GM19035 (cell line): Measurements from ENCODE around the gene NKIRAS2.

Experiments
- ATAC-seq: cut with Tn5 transposase; IDR thresholded peaks from one replicate; pipeline ENCODE4 v1.9.1; 2021; ENCODE audit not compliant: unreplicated experiment

Gene NKIRAS2

DNA sequence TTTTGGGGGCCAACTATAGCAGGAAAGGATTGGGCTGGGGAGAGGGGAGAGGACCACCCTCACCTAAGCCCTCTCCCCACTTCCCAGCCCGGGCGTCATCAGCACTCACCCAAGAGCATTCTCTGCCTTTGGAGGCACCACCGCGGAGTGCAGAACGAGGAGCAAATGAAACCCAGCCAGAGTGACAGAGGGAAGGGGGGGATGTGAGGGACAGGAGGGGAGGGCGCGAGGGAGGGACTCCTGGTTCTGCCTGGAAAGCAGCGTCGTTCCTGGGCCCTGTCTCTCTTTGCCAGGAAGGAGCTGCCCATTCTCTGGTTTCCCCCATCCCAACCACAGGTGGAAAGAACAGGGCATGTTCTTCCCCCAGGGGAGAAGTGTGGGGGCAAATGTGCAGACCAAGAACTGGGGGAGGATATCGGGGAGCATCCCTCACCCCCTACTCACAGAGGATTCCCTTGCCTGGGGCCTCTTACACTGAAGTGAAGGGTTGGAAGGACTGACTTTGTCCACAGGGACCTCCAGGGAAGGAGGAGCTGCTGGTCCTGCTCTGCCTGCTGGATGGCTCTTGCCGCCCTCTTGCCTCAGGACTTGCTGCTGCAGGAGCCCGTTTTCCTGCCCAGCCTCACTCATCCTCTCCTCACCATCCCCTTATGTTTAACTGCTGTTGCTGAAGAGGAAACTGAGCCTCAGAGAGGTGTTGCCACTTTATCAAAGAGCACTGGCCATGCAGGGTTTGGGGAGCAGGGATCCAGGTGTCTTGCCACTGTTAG lies 34.0 kb downstream of the NKIRAS2 start:
- ATAC-seq: no peak

DNA sequence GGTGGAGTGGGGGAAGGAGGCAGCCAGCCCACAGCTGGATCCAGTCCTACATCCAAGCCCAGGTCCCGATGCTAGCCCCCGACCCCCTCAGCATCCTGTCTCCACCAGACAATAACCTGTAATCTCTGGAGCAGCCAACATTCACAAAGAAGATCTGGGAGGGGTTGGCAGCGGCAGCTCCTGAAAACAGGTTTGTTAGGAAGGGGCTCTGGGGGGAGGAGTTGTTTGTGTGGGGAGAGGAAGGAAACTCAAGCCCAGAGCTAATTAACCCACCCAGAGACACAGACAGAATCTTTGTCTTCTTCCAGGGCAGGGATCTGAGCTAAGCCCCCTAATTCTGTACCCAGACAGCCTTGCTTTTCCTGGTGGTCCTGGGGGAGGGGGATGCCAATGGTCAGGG lies 35.1 kb downstream of the NKIRAS2 start:
- ATAC-seq: no peak

- ATAC-seq: no peak
Measured at GRCh38 chr17:42055496-42055895, 35.6 kb downstream of the NKIRAS2 start.

- no peak for ATAC-seq
Measured at GRCh38 chr17:42056635-42057034, 36.7 kb downstream of the NKIRAS2 start.

DNA sequence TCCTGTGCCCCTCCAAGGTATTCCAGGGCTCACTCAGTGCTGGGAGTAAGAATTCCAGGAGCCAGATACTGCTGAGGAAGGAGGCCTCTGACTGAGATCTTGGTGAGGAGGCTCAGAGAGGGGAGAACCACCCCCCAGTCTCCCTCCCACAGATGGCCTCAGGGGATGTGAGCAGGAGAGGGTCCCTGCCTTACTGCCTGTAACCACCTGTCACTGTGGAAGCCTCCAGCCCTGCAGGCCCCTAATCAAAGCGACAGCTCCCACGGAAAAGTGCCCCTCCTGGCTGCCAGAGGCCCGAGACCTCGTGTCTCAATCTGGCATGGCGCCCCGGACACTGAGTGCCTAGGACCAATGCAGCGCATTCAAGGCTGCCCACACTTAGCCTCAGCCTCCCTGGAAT lies 38.2 kb downstream of the NKIRAS2 start:
- no peak for ATAC-seq

DNA sequence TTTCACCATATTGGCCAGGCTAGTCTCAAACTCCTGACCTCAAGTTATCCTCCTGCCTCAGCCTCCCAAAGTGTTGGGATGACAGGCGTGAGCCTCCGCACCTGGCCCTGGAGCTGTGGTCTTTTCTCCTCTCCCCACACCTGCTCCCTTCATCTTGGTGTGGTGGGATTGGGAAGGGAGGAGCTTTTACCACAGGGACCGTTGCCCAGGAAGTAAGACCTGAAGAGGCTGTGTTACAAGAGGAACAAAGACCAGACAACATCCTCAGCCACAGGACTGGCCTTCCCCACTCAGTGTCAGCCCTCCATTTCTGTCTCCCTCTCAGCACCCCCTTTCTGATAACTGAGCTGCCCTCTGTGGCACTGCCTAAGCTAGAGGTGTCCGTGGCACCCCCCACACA lies 39.9 kb downstream of the NKIRAS2 start:
- no peak for ATAC-seq

GRCh38 chr17:42060231-42060630 lies 40.3 kb downstream of the NKIRAS2 start:
- ATAC-seq: no peak

- no peak for ATAC-seq
Measured at GRCh38 chr17:42061646-42062487, 42.0 kb downstream of the NKIRAS2 start.

- no peak for ATAC-seq
Measured at GRCh38 chr17:42062681-42063080, 42.8 kb downstream of the NKIRAS2 start.

DNA sequence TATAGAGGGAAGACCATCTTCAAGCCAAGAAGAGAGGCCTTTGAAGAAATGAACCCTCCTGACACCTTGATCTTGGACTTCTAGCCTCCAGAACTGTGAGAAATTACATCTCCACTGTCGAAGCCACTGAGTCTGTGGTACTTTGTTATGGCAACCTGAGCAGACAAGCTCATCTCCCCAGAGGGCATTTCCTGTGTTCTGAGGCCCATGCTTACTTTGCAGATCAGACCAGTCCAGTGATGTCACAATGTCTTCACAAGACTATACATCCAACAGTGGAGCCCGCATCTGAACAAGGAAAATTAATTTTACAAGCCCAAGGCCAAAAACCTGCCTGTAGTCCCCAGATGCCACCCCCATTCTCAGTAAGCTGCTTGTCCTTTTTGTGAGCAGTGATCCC lies 45.3 kb downstream of the NKIRAS2 start:
- no peak for ATAC-seq

DNA sequence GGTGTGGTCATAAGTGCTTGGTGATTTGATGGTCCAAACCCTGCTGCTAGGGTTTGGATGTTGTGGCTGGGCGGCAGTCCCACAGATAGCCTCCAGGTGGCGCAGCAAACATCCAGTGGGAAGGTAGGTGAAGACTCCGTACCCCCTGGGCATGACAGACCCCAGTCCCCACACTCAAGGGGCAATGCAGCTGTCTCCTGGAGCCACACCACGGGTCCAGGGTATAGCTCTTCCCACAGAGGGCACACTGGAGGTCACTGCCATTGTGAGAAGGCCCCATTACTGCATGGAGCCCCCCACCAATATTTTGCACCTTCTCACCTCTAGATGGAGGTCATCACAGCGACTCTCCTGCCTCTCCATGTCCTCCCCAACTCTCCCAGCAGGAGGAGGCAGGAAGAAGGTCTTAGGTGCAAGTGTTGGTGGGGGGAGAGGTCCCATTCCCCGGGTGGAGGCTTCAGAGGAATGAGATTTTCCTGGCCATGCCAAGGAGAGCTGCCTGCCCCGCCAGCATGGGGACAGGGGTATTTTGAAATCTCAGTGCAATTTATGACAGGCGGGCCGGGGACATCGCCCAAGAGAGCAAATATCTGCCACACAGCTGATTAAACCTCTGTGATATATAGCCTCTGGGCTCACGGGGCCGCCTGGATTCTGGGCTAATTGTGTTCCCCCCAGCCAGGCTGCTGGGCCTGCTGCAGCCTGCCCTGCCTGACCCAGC lies 47.6 kb downstream of the NKIRAS2 start:
- no peak for ATAC-seq

- ATAC-seq: no peak
Measured at GRCh38 chr17:42068979-42069378, 49.1 kb downstream of the NKIRAS2 start.

- ATAC-seq: no peak
Measured at GRCh38 chr17:42071810-42072209, 51.9 kb downstream of the NKIRAS2 start.

GRCh38 chr17:42072323-42073187 lies 52.7 kb downstream of the NKIRAS2 start:
- no peak for ATAC-seq
